GM23248 (cell line): ENCODE results near the gene HELLS.
"Not testable (repeated sequence)": the region's sequence is repeated elsewhere in the genome, so short reads cannot be mapped to it uniquely, and the experiment has no call there.

ENCODE experiments used
- EZH2 ChIP-seq: fragments of 200-600 bp; sonication (generic); IDR thresholded peaks from 2 replicates; pipeline ENCODE4 v1.6.1; 2018; ENCODE audit warnings: antibody characterized with exemption, mild to moderate bottlenecking; ENCODE audit not compliant: insufficient read depth, poor library complexity, severe bottlenecking
- EZH2phosphoT487 ChIP-seq: fragments of 200-600 bp; sonication (generic); IDR thresholded peaks from 2 replicates; pipeline ENCODE4 v1.6.1; 2018; ENCODE audit warnings: antibody characterized with exemption, moderate library complexity, mild to moderate bottlenecking, low read depth; ENCODE audit not compliant: insufficient read depth

DNA sequence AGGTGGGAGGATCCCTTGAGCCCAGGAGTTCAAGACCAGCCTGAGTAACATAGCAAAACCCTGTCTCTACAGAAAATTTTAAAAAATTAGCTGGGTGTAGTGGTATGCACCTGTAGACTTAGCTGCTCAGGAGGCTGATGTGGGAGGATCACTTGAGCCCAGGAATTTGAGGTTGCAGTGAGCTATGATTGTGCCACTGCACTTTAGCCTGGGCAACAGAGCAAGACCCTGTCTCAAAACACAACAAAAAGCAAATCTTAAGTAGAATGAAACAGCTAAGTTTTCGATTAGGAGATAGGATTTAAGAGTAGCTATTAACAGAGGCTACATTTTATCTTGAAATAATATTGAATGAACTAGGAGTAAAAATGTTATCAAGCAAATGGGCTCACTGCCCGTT is 3.3 kb upstream of the HELLS start:
- not testable (repeated sequence) for TF ChIP-seq EZH2, EZH2phosphoT487
